NCI-H1092 (cell line): Measurements from ENCODE around the gene GLDN.
"Not testable (repeated sequence)": the region's sequence is repeated elsewhere in the genome, so short reads cannot be mapped to it uniquely, and the experiment has no call there.

Experiments used
- DNase-seq: peaks from one replicate; lab custom pipeline; 2025; lab: John Stamatoyannopoulos, UW

The GLDN gene

GRCh38 chr15:51388726-51389125 is 47.3 kb downstream of the GLDN start:
- DNase-seq, result no peak

- no peak for DNase-seq
These were observed 48.9 kb downstream of the GLDN start for GRCh38 chr15:51390241-51390965.

GRCh38 chr15:51390966-51391422 is 49.5 kb downstream of the GLDN start:
- no peak for DNase-seq

GRCh38 chr15:51396921-51397320 is 55.5 kb downstream of the GLDN start:
- no peak for DNase-seq

- no peak for DNase-seq
These were observed 57.2 kb downstream of the GLDN start for GRCh38 chr15:51398626-51399025.

GRCh38 chr15:51401051-51401780 is 59.8 kb downstream of the GLDN start:
- DNase-seq, result no peak

- no peak for DNase-seq
These were observed 60.5 kb downstream of the GLDN start for GRCh38 chr15:51401872-51402517.

GRCh38 chr15:51403072-51403878 is 61.8 kb downstream of the GLDN start:
- DNase-seq, result no peak

GRCh38 chr15:51403946-51404695 is 62.7 kb downstream of the GLDN start:
- DNase-seq, result no peak

GRCh38 chr15:51405693-51406523 is 64.5 kb downstream of the GLDN start:
- no peak for DNase-seq

- DNase-seq, result no peak
These were observed 72.9 kb downstream of the GLDN start for GRCh38 chr15:51414256-51414860.

- no peak for DNase-seq
These were observed 74.7 kb downstream of the GLDN start for GRCh38 chr15:51416129-51416528.

GRCh38 chr15:51423040-51423439 is 81.6 kb downstream of the GLDN start:
- not testable (repeated sequence) for DNase-seq

GRCh38 chr15:51424780-51425179 is 83.3 kb downstream of the GLDN start:
- DNase-seq, result no peak

- no peak for DNase-seq
These were observed 84.1 kb downstream of the GLDN start for GRCh38 chr15:51425517-51426040.

GRCh38 chr15:51438526-51438925 is 97.1 kb downstream of the GLDN start:
- DNase-seq, result no peak

GRCh38 chr15:51443282-51443914 is 101.9 kb downstream of the GLDN start:
- no peak for DNase-seq

- no peak for DNase-seq
These were observed 102.7 kb downstream of the GLDN start for GRCh38 chr15:51444112-51444511.

GRCh38 chr15:51444807-51445206 is 103.4 kb downstream of the GLDN start:
- no peak for DNase-seq
